Measurements from ENCODE around the gene AADAT.
"Not testable (repeated sequence)": the region's sequence is repeated elsewhere in the genome, so short reads cannot be mapped to it uniquely, and the experiment has no call there.

AADAT gene

DNA sequence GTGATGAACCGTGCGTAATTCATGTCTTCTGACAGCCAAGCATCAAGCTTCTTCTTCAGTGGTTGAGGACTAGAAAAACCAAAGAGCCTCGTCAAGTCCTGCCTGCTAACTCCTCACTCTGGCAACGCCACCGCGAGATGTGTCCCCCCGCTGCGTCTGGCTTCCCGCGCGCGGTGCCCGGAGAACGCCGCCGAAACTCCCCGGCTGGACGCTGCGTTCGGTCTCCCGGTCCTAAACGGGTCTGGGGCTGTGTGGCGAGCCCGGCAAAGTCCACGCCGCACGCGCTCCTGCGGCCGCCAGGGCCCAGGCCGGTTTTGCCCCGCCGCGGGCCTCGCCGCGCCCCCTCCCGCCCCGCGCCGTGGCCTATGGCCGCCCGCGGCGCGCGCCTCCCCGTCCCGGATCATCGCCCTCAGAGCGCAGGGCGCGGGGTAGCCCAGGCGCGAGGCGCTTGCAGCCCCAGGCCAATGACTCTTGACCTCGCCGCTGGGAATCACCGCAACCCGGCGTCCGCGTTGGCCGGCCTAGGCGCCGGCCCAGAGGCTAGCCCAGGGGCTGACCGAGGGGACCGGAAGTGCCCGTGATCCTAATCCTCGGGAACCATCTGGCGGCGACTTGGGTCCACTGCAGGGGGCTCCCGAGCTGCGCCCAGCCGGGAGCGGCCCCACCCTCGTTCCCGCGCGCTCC lies at the start of gene AADAT:
Gene AADAT (minus strand): TSS at position 289 of the 684 bp plus-strand sequence. CDS start 266 bp downstream, at position 23.
- DNase-seq, result peak; percentile 9

DNA sequence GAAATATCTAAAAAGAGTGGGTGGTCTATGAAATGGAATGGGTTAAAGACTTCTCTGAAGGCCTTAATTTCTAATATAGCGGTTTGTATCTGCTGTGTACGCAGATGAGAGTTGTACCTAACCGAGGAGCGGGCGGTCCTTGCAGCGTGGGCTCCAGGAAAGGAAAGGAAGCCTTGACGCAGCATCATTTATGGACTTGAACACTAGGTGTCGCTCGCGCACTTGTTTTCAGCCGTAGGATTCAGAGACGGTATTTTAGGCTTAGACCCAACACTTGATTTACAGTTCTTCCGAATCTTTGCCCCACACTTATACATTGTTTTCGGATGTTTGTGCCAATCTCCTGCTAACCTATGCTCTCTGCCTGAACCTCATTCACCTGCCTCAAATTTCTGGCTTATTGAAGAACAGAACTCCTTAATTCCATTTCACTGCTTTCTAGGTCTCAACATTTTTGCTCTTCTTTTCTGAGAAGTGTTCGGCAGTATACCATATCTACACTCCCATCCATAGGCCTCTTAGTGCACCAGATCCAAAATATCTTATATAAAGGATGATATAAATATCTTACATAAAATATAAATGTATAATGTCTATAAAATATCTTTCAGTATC lies 48.9 kb upstream of the AADAT start:
- DNase-seq, result peak; percentile 10

- no peak for DNase-seq
These were observed 48.2 kb upstream of the AADAT start for GRCh38 chr4:170137927-170138326.

GRCh38 chr4:170137466-170137865 lies 47.7 kb upstream of the AADAT start:
- DNase-seq, result no peak

GRCh38 chr4:170134821-170135220 lies 45.1 kb upstream of the AADAT start:
- DNase-seq, result no peak

DNA sequence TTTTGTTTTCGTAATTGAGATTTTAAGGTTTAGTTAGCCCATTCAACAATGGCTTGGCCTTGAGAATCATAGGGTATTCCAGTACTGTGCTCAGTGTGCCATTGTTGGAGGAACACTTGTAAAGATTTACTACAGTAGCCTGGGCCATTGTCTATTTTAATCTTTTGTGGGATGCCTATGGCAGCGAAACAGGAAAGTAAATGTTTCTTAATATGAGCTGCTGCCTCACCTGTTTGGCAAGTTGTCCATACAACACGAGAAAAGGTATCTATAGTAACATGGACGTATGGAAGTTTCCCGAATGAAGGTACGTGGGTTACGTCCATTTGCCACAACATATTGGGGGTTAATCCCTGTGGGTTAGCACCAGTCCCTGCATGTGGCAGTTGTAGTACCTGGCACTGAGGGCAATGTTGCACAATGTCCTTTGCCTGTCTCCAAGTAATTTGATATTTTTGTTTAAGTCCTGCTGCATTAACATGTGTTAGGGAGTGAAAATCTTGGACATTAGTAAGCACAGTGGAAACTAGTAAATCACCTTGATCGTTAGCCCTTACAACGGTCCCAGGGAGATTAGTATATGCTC lies 38.6 kb upstream of the AADAT start:
- DNase-seq, result no peak

DNA sequence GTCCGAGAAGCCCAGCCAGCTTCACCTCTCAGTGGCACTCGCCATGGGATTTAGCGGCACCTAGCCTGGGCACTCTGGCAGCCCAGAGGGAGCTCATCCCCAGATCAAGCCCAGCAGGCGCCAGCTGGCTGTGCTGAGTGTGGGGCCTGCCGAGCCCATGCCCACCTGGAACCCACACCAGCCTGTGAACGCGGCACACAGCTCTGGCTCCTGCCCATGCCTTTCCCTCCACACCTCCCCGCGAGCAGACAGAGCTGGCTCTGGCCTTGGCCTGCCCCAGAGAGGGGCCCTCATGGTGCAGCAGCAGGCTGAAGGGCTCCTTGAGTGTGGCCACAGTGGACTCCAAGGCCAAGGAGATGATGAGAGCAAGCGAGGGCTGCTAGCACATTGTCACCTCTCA lies 38.0 kb upstream of the AADAT start:
- DNase-seq, result no peak

DNA sequence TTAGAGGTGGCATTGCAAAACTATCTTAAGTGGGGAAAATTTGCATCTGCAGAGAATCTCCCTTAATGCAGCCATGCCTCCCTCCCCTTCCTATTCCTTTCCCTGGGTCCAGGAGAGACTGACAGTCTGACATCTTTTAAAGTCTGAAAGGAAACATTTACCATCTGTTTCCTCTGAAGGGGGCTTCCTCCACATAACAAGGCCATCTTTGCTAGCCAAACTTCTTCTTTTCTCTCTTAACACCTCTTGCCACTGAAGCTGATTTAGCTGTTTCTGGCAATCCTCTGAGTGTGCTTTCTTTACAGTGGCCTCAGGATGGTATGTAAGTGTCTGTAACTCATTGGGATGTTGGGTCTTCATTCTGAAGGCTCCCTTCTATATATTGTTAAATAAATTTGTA lies 34.6 kb upstream of the AADAT start:
- no peak for DNase-seq

GRCh38 chr4:170122252-170122651 lies 32.5 kb upstream of the AADAT start:
- DNase-seq, result no peak

GRCh38 chr4:170114636-170115035 lies 24.9 kb upstream of the AADAT start:
- DNase-seq, result no peak

- not testable (repeated sequence) for DNase-seq
These were observed 24.4 kb upstream of the AADAT start for GRCh38 chr4:170114183-170114582.

- no peak for DNase-seq
These were observed 21.8 kb upstream of the AADAT start for GRCh38 chr4:170111546-170111945.

DNA sequence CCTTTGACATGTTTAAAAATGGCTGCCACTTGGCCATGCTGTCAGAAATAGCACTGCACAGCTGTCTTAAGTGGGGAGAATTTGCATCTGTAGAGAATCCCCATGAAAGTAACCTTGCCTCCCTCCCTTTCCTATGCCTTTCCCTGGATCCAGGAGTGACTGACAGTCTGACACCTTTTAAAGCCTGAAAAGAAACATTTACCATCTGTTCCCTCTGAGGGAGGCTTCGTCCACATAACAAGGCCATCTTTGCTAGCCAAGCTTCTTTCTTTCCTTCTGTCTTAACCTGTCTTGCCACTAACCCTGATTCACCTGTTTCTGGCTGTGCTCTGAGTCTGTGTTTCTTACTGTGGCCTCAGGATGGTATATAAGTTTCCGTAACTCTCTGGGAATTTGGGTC lies 21.3 kb upstream of the AADAT start:
- DNase-seq, result no peak

DNA sequence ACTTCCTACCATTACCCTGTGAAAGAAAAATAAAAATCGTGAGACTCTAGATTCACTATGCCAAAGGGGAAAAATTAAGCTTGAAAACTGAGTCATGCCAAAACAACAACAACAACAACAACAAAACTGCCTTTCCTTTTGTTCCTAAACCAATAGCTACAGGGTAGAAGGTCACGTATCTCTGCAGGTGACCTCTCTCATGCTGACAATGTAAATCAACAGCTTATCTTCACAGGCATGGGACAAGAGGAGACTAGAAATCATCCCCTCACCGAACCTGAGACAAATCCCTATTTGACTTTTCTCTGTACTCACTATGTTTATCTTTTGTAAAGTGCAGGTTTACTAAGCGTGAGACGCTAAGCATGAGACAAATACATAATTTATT lies 20.5 kb upstream of the AADAT start:
- DNase-seq, result no peak

GRCh38 chr4:170109586-170110284 lies 20.0 kb upstream of the AADAT start:
- no peak for DNase-seq

DNA sequence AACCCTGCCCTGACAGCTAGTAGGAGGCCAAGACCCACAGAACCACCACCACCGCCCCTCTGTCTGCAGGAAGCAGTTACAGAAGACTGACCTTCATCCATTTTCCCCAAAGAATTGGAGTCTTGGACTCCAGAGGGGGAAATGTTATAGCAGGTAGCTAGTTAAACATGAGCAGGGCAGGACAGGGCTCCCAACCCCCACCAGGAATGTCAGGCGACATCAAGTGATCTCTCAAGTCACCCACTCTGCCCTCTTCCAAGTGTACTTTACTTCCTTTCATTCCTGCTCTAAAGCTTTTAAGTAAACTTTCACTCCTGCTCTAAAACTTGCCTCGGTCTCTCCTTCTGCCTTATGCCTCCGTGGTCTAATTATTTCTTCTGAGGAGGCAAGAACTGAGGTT lies 17.1 kb upstream of the AADAT start:
- DNase-seq, result no peak

DNA sequence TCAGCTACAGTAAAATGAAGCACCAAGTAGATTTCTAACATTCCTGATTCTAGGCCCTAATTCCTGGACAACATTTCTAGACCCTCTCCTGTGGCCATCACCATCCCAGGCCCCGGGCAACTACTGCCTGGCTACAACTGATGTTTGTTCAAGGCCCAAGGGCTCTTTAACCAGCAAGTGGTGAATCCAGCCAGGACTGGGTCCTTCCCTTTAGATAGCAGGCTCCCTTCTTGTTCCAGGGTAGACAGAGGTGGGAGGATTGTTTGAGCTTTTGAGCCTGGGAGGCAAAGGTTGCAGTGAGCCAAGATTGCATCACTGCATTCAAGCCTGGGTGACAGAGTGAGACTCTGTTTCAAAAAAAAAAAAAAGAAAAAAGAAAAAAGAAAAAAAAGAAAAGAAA lies 12.7 kb upstream of the AADAT start:
- DNase-seq, result no peak

GRCh38 chr4:170098171-170098570 lies 8.4 kb upstream of the AADAT start:
- DNase-seq, result not testable (repeated sequence)

- no peak for DNase-seq
These were observed 7.9 kb upstream of the AADAT start for GRCh38 chr4:170097681-170098080.

DNA sequence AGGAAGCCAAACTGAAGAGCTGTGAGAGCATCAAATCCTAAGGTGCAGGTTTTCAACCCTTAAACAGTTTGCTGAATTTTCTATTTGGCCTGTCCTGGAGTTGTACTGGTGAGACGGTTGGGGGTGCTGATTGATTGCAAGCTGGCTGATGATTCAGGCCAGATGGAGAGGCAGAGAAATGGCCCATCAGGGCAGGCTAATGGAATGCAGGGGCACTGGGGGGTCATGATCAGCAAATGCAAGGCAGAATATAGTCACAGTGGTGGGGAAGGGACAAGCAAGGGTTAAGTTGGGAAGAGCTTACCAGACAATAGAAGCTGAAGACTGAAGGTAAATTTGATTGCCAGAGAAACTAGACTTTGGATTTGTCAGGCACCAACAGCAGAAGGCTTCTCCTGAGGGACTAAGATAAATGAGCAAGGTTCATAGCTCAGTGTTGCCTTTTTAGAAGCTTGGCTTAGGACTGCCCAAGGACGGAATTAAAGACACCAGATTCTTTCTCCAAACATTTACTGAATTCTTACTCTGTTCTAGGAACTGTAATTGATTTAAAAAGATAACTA lies 4.3 kb upstream of the AADAT start:
- DNase-seq, result no peak

DNA sequence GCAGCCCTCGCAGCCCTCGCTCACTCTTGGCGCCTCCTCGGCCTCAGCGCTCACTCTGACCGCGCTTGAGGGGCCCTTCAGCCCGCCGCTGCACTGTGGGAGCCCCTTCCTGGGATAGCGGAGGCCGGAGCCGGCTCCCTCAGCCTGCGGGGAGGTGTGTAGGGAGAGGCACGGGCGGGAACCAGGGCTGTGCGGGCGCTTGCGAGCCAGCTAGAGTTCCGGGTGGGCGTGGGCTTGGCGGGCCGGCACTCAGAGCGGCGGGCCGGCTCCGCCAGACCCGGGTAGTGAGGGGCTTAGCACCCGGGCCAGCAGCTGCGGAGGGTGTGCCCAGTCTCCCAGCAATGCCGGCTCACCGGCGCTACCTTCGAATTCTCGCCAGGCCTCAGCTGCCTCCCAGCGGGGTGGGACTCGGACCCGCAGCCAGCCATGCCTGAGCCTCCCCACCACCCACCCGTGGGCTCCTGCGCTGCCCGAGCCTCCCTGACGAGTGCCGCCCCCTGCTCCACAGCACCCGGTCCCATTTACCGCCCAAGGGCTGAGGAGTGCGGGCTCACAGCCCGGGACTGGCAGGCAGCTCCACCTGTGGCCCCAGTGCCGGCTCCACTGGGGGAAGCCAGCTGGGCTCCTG lies 1.4 kb upstream of the AADAT start:
- DNase-seq, result no peak

- DNase-seq, result no peak
These were observed 746 bp upstream of the AADAT start for GRCh38 chr4:170090352-170091052.

All from DMS 273 treated with DMSO at 0.1 percent for 48 hours (cell line).